Measurements from ENCODE around the gene MRPL54. TPM values are rescaled to one million over a fixed set of nuclear protein-coding genes. Genes with fewer than 3 reads are reported as not detected.
A peak's percentile ranks its signal among the peaks of the same experiment; 100 is the strongest.

MRPL54 gene
- total RNA-seq, 2 donors from 2014 or later: 38.1 to 38.9 TPM

- H3K4me3 Mint-ChIP-seq: no peak overlapping the region
- Histone ChIP-seq H3K36me3 (ENCODE audit: control insufficient read depth, insufficient read depth, low read length) (no peaks in the 10 kb centered on the region), H3K9ac (ENCODE audit: extremely low read depth, low read length, poor library complexity, severe bottlenecking) (no peak overlapping the region), H3K27ac (ENCODE audit: low read depth, low read length) (no peak overlapping the region), H3K27me3 (ENCODE audit: control insufficient read depth, insufficient read depth, low read length, poor library complexity, severe bottlenecking) (peaks cover 30% of the 10 kb centered on the region), H3K4me1 (ENCODE audit: control insufficient read depth, insufficient read depth, low read length) (no peaks in the 10 kb centered on the region), H3K4me3 (ENCODE audit: low read length) (no peak overlapping the region), H3K9me3 (ENCODE audit: control insufficient read depth, low read length) (no peaks in the 10 kb centered on the region)
- no peaks in the 10 kb centered on the region for H3K4me1 Mint-ChIP-seq
- 91 to 92% methylated on average over 6 to 13 of the region's 13 CpGs for WGBS, 2 experiments (ENCODE audit: insufficient coverage in 1 of 2, insufficient read length in 1 of 2)
- H3K36me3 Mint-ChIP-seq (ENCODE audit: low read depth): no peaks in the 10 kb centered on the region
- no peaks in the 10 kb centered on the region for H3K9me3 Mint-ChIP-seq
- DNase-seq: no peak
- peaks cover 30% of the 10 kb centered on the region for H3K27me3 Mint-ChIP-seq (ENCODE audit: insufficient read depth)
- no peak for TF ChIP-seq CTCF (conservative IDR thresholded peaks at IDR 0.05)
- H3K27ac Mint-ChIP-seq: no peak overlapping the region
Measured at GRCh38 chr19:3804429-3804828, 41.9 kb downstream of the MRPL54 start.

GRCh38 chr19:3805859-3806258, 43.4 kb downstream of the MRPL54 start:
- no peak overlapping the region for H3K4me3 ChIP-seq (ENCODE audit: low read length)
- WGBS, 2 experiments (ENCODE audit: insufficient coverage in 1 of 2, insufficient read length in 1 of 2): 91 to 94% methylated on average over 18 to 29 of the region's 29 CpGs
- Mint-ChIP-seq H3K4me3 (no peak overlapping the region), H3K27ac (no peak overlapping the region), H3K4me1 (no peaks in the 10 kb centered on the region), H3K27me3 (ENCODE audit: insufficient read depth) (peaks cover 22% of the 10 kb centered on the region), H3K36me3 (ENCODE audit: low read depth) (no peaks in the 10 kb centered on the region), H3K9me3 (no peaks in the 10 kb centered on the region)
- no peaks in the 10 kb centered on the region for H3K4me1 ChIP-seq (ENCODE audit: control insufficient read depth, insufficient read depth, low read length)
- no peak overlapping the region for H3K27ac ChIP-seq (ENCODE audit: low read depth, low read length)
- no peak overlapping the region for H3K9ac ChIP-seq (ENCODE audit: extremely low read depth, low read length, poor library complexity, severe bottlenecking)
- peaks cover 18% of the 10 kb centered on the region for H3K27me3 ChIP-seq (ENCODE audit: control insufficient read depth, insufficient read depth, low read length, poor library complexity, severe bottlenecking)
- H3K9me3 ChIP-seq (ENCODE audit: control insufficient read depth, low read length): no peaks in the 10 kb centered on the region
- H3K36me3 ChIP-seq (ENCODE audit: control insufficient read depth, insufficient read depth, low read length): no peaks in the 10 kb centered on the region
- DNase-seq: peak; percentile 37
- TF ChIP-seq CTCF (conservative IDR thresholded peaks at IDR 0.05): no peak

- Mint-ChIP-seq H3K4me3 (no peak overlapping the region), H3K27me3 (ENCODE audit: insufficient read depth) (peaks cover 10% of the 10 kb centered on the region), H3K27ac (no peak overlapping the region), H3K36me3 (ENCODE audit: low read depth) (no peaks in the 10 kb centered on the region), H3K9me3 (no peaks in the 10 kb centered on the region), H3K4me1 (no peaks in the 10 kb centered on the region)
- peak; percentile 42 for DNase-seq
- Histone ChIP-seq H3K27me3 (ENCODE audit: control insufficient read depth, insufficient read depth, low read length, poor library complexity, severe bottlenecking) (peaks cover 5% of the 10 kb centered on the region), H3K9ac (ENCODE audit: extremely low read depth, low read length, poor library complexity, severe bottlenecking) (no peak overlapping the region), H3K4me1 (ENCODE audit: control insufficient read depth, insufficient read depth, low read length) (no peaks in the 10 kb centered on the region), H3K36me3 (ENCODE audit: control insufficient read depth, insufficient read depth, low read length) (no peaks in the 10 kb centered on the region), H3K9me3 (ENCODE audit: control insufficient read depth, low read length) (no peaks in the 10 kb centered on the region), H3K4me3 (ENCODE audit: low read length) (no peak overlapping the region), H3K27ac (ENCODE audit: low read depth, low read length) (no peak overlapping the region)
- WGBS, 2 experiments (ENCODE audit: insufficient coverage in 1 of 2, insufficient read length in 1 of 2): 92 to 96% methylated on average over 16 to 19 of the region's 19 CpGs
- no peak for TF ChIP-seq CTCF (conservative IDR thresholded peaks at IDR 0.05)
Measured at GRCh38 chr19:3807131-3807480, 44.6 kb downstream of the MRPL54 start.

Data from endodermal cell (in vitro differentiated cells).